GM12878 (cell line): ENCODE results near the gene EMP2. TPM values are rescaled to one million over a fixed set of nuclear protein-coding genes. Genes with fewer than 3 reads are reported as not detected.
A peak's percentile ranks its signal among the peaks of the same experiment; 100 is the strongest.

Experiments used
- ATAC-seq: fragments of 200-7000 bp; cut with Tn5 transposase; 3 replicates; pipeline ENCODE4 v1.9.1; 2020; ENCODE audit warnings: mild to moderate bottlenecking, moderate library complexity
- BruUV-seq: library from RNA; stranded (reverse); fragments of 400-500 nt; replicated peaks from 2 replicates; lab custom pipeline; 2021; lab: Mats Ljungman, UMichigan
- CTCF ChIA-PET: fragments of 300-600 bp; sonication (Branson Sonifier 250); formaldehyde crosslinking; extraction: SDS; loops from one replicate; lab custom pipeline; 2021; ENCODE audit warnings: inconsistent platforms; lab: Yijun Ruan, JAX
- POLR2A ChIA-PET: fragments of 350-600 bp; formaldehyde crosslinking; extraction: SDS; loops from one replicate; lab custom pipeline; 2021; ENCODE audit warnings: inconsistent platforms; lab: Charles Lee
- RAD21 ChIA-PET: fragments of 300-600 bp; sonication (Branson Sonifier 250); formaldehyde crosslinking; loops from one replicate; lab custom pipeline; 2023; ENCODE audit warnings: antibody characterized with exemption; ENCODE audit not compliant: unreplicated experiment; lab: Charles Lee
- SMC1A ChIA-PET: fragments of 300-600 bp; sonication (Branson Sonifier 250); formaldehyde crosslinking; loops from one replicate; lab custom pipeline; 2023; ENCODE audit not compliant: unreplicated experiment, uncharacterized antibody; lab: Charles Lee
- DNase-seq: peaks from one replicate; pipeline ENCODE4 v3.0.0-alpha.2; 2011; ENCODE audit warnings: low read depth, low spot score
- FAIRE-seq: peaks from 3 replicates; lab custom pipeline; 2011; peaks lifted over from hg19 to GRCh38; lab: Jason Lieb, UNC
- H2AFZ ChIP-seq: 2 replicates; pipeline ENCODE4 v1.6.0; 2011; ENCODE audit warnings: low read depth, low read length, control low read depth; ENCODE audit not compliant: control insufficient read depth
- H3K27ac ChIP-seq: 2 replicates; pipeline ENCODE4 v1.5.1; 2011; ENCODE audit warnings: control low read depth; ENCODE audit not compliant: control insufficient read depth, insufficient read depth
- H3K27me3 ChIP-seq, 2 experiments: replicated peaks in 1 of 2; 2 replicates each; pipeline versions ENCODE4 v1.6.0 to v1.6.1; 2011; ENCODE audit warnings: low read length in 1 of 2; ENCODE audit not compliant: control insufficient read depth in 2 of 2, insufficient read depth in 2 of 2
- H3K36me3 ChIP-seq, 2 experiments: 2 replicates each; pipeline ENCODE4 v1.5.1; 2011; ENCODE audit warnings: low read length in 1 of 2; ENCODE audit not compliant: control insufficient read depth in 2 of 2, insufficient read depth in 2 of 2
- H3K4me1 ChIP-seq: 2 replicates; pipeline ENCODE4 v1.6.1; 2011; ENCODE audit warnings: mild to moderate bottlenecking, low read length, moderate library complexity, mixed read lengths; ENCODE audit not compliant: control insufficient read depth, insufficient read depth
- H3K4me2 ChIP-seq: 2 replicates; pipeline ENCODE4 v1.6.0; 2011; ENCODE audit warnings: control low read depth; ENCODE audit not compliant: control insufficient read depth, insufficient read depth
- H3K4me3 ChIP-seq: fragments of 200-600 bp; sonication (generic); 2 replicates; pipeline ENCODE4 v1.5.1; 2016
- H3K79me2 ChIP-seq: 2 replicates; pipeline ENCODE4 v1.6.0; 2011; ENCODE audit warnings: low read length; ENCODE audit not compliant: control insufficient read depth, insufficient read depth
- H3K9ac ChIP-seq: 2 replicates; pipeline ENCODE4 v1.8.0; 2011; ENCODE audit warnings: low read length, control low read depth, mixed read lengths; ENCODE audit not compliant: control insufficient read depth, insufficient read depth
- H3K9me3 ChIP-seq: replicated peaks from 3 replicates; pipeline ENCODE4 v1.5.1; 2011; ENCODE audit warnings: mild to moderate bottlenecking, low read length; ENCODE audit not compliant: control insufficient read depth, insufficient read depth
- H4K20me1 ChIP-seq: 2 replicates; pipeline ENCODE4 v1.6.0; 2011; ENCODE audit not compliant: control insufficient read depth, insufficient read depth
- BCL3 ChIP-seq: IDR thresholded peaks from 2 replicates; pipeline ENCODE4 v1.6.1; 2011; ENCODE audit warnings: borderline replicate concordance, low read depth, mild to moderate bottlenecking, moderate library complexity, low read length; ENCODE audit not compliant: insufficient read depth, poor library complexity, severe bottlenecking
- EED ChIP-seq: sonication (generic); IDR thresholded peaks from 2 replicates; pipeline ENCODE4 v1.6.1; 2016; ENCODE audit warnings: antibody characterized with exemption, low read depth
- HDGF ChIP-seq: fragments of 450-650 bp; IDR thresholded peaks from 2 replicates; pipeline ENCODE4 v1.6.1; 2016; ENCODE audit warnings: antibody characterized with exemption
- IKZF2 ChIP-seq, 2 experiments: fragments of 450-650 bp; IDR thresholded peaks; 2 replicates each; pipeline ENCODE4 v1.6.1; 2017; ENCODE audit warnings: mild to moderate bottlenecking in 2 of 2, moderate library complexity in 2 of 2
- MLLT1 ChIP-seq: fragments of 450-650 bp; IDR thresholded peaks from 2 replicates; pipeline ENCODE4 v1.6.1; 2016; ENCODE audit warnings: mild to moderate bottlenecking
- NR2C2 ChIP-seq: IDR thresholded peaks from 2 replicates; pipeline ENCODE4 v1.6.1; 2011; ENCODE audit warnings: borderline replicate concordance, low read depth; ENCODE audit not compliant: control insufficient read depth, insufficient read length
- PAX5 ChIP-seq: IDR thresholded peaks from 2 replicates; pipeline ENCODE4 v1.6.1; 2011; ENCODE audit warnings: low read depth, low read length, borderline replicate concordance
- PKNOX1 ChIP-seq: fragments of 450-650 bp; IDR thresholded peaks from 2 replicates; pipeline ENCODE4 v1.6.1; 2016; ENCODE audit warnings: mild to moderate bottlenecking
- POLR2A ChIP-seq: IDR thresholded peaks from 2 replicates; pipeline ENCODE4 v1.6.1; 2011; ENCODE audit warnings: low read depth, mild to moderate bottlenecking, low read length
- RCOR1 ChIP-seq: conservative IDR thresholded peaks from 2 replicates; pipeline ENCODE4 v1.6.1; 2012; ENCODE audit warnings: low read depth, low read length, improper control_type of control experiment
- SIN3A ChIP-seq: IDR thresholded peaks from 2 replicates; pipeline ENCODE4 v1.6.1; 2012; ENCODE audit warnings: low read depth, low read length, improper control_type of control experiment
- STAT1 ChIP-seq: fragments of 450-650 bp; conservative IDR thresholded peaks from 2 replicates; pipeline ENCODE4 v1.6.1; 2014; ENCODE audit warnings: antibody characterized with exemption, mild to moderate bottlenecking
- USF1 ChIP-seq: IDR thresholded peaks from 2 replicates; pipeline ENCODE4 v1.6.1; 2011; ENCODE audit warnings: borderline replicate concordance, low read depth, mild to moderate bottlenecking, moderate library complexity, mixed read lengths, low read length; ENCODE audit not compliant: insufficient read depth; ENCODE audit errors: extremely low read length
- ZBTB4 ChIP-seq: fragments of 450-650 bp; formaldehyde crosslinking; IDR thresholded peaks from 2 replicates; pipeline ENCODE4 v1.4.0; 2022; ENCODE audit warnings: mild to moderate bottlenecking, moderate library complexity
- ZSCAN29 ChIP-seq: fragments of 450-650 bp; IDR thresholded peaks from 2 replicates; pipeline ENCODE4 v1.6.1; 2017; ENCODE audit warnings: mild to moderate bottlenecking, moderate library complexity
- WGBS: methylation state at CpG from one replicate; pipeline ENCODE4 v1.1.6; 2016; ENCODE audit warnings: low lambda C conversion rate; ENCODE audit not compliant: insufficient replicate concordance, insufficient coverage; ENCODE audit errors: missing lambda C conversion rate; 5-methylcytosine and 5-hydroxymethylcytosine counted together
- in situ Hi-C: fragments of 300-500 bp; cut with MboI; formaldehyde crosslinking; loops from 9 replicates; pipeline ENCODE4 v1.14.3; 2018; ENCODE audit warnings: mixed read lengths
- intact Hi-C: fragments of 100-400 bp; cut with micrococcal nuclease; formaldehyde crosslinking; loops from one replicate; pipeline ENCODE4 v1.14.2; 2022; ENCODE audit not compliant: unreplicated experiment
- polyA plus RNA-seq, 11 experiments: library from polyadenylated mRNA; depleted of rRNA in 4 of 11; unstranded in 6 of 11; stranded (reverse) in 5 of 11; fragments of >200 nt; fragmentation: Nextera tagmentation in 4 of 11; fragmentation: Illumina TruSeq in 1 of 11; extraction: Ambion mirVana in 4 of 11; extraction: Trizol in 1 of 11; gene quantifications; 1 replicate in 1 of 11; 2 replicates in 10 of 11; pipeline versions ENCODE4 v1.2.1 to v1.2.3, GENCODE V29; 2011 to 2016; ENCODE audit warnings: inconsistent platforms in 2 of 11, missing spikeins in 2 of 11, low read depth in 1 of 11
- total RNA-seq, 4 experiments: library from RNA; depleted of rRNA in 3 of 4; stranded (reverse); fragments of >200 nt in 3 of 4; fragmentation: Illumina TruSeq in 1 of 4; extraction: Trizol in 1 of 4; gene quantifications; 2 replicates each; pipeline versions ENCODE4 v1.2.1 to v1.2.3, GENCODE V29; 2013 to 2021

EMP2 gene
- total and polyA plus RNA-seq, 10 of the 15 experiments (the other 5 are each of a cell fraction or from before 2014, with no cell fraction given), result 0.41 to 10.4 (median 3.8) TPM

GRCh38 chr16:10600782-10601443, 20.5 kb upstream of the EMP2 start:
- peak overlapping the region; percentile 5; the same call in 1 of the 2 replicates for H3K4me2 ChIP-seq
- FAIRE-seq (no peak), ATAC-seq (peak; percentile 73), DNase-seq (no peak)
- 40% methylated on average over 12 of the region's 12 CpGs for WGBS
- RAD21 ChIA-PET, result interaction anchor here (1.0 to 1.4 kb wide), 5 partner anchors 9 to 152 kb away, joined by 3 to 4 read pairs (median 4); no protein-coding TSS in a partner anchor
- H3K4me1 ChIP-seq, result peaks cover 38% of the 10 kb centered on the region
- no peak overlapping the region for H3K9ac ChIP-seq
- in situ Hi-C loops, result no loop called here
- intact Hi-C loops, result no loop called here
- no TSS peak for BruUV-seq
- CTCF ChIA-PET, result interaction anchor here (0.7 to 1.2 kb wide), 3 partner anchors 9 to 128 kb away, joined by 3 read pairs; no protein-coding TSS in a partner anchor
- H3K27ac ChIP-seq, result no peak overlapping the region
- no peaks in the 10 kb centered on the region; a peak in 1 of 4 replicates for H3K27me3 ChIP-seq
- POLR2A ChIA-PET, result interaction anchor here (1.3 kb wide), 1 partner anchor 8 kb away, joined by 4 read pairs; no protein-coding TSS in a partner anchor
- no peaks in the 10 kb centered on the region for H3K79me2 ChIP-seq
- H3K9me3 ChIP-seq, result no peaks in the 10 kb centered on the region
- no peak overlapping the region; the same call in 1 of the 2 replicates for H3K4me3 ChIP-seq
- H2AFZ ChIP-seq, result no peak overlapping the region
- no peaks in the 10 kb centered on the region for H3K36me3 ChIP-seq
- no peaks in the 10 kb centered on the region for H4K20me1 ChIP-seq
- SMC1A ChIA-PET, result interaction anchor here (0.7 to 1.2 kb wide), 4 partner anchors 10 to 137 kb away, joined by 3 read pairs; no protein-coding TSS in a partner anchor
- TF ChIP-seq USF1 (no peak), PAX5 (no peak), POLR2A (no peak), STAT1 (no peak), BCL3 (no peak), HDGF (no peak), EED (peak; percentile 94), SIN3A (no peak), RCOR1 (no peak), ZSCAN29 (no peak), PKNOX1 (no peak), MLLT1 (no peak), IKZF2 (IDR thresholded peaks at IDR 0.05) (peak; percentile 81 to 83), NR2C2 (no peak), ZBTB4 (CRISPR knock-in tag) (no peak)
